Uterus (tissue), 2 donors: ENCODE measurements around the gene DENND2A.

Experiments used
- CTCF ChIP-seq, 4 experiments: fragments of 200-600 bp in 2 of 4; fragments of 450-650 bp in 2 of 4; sonication (generic) in 2 of 4; IDR thresholded peaks; one replicate each; pipeline ENCODE4 v1.5.1; 2016 to 2019; ENCODE audit warnings: antibody characterized with exemption in 4 of 4, mild to moderate bottlenecking in 2 of 4, moderate library complexity in 1 of 4
- POLR2A ChIP-seq, 2 donors: fragments of 450-650 bp; IDR thresholded peaks; one replicate each; pipeline ENCODE4 v1.6.1; 2016; ENCODE audit warnings: antibody characterized with exemption in 2 of 2, mild to moderate bottlenecking in 1 of 2, moderate library complexity in 1 of 2

DNA sequence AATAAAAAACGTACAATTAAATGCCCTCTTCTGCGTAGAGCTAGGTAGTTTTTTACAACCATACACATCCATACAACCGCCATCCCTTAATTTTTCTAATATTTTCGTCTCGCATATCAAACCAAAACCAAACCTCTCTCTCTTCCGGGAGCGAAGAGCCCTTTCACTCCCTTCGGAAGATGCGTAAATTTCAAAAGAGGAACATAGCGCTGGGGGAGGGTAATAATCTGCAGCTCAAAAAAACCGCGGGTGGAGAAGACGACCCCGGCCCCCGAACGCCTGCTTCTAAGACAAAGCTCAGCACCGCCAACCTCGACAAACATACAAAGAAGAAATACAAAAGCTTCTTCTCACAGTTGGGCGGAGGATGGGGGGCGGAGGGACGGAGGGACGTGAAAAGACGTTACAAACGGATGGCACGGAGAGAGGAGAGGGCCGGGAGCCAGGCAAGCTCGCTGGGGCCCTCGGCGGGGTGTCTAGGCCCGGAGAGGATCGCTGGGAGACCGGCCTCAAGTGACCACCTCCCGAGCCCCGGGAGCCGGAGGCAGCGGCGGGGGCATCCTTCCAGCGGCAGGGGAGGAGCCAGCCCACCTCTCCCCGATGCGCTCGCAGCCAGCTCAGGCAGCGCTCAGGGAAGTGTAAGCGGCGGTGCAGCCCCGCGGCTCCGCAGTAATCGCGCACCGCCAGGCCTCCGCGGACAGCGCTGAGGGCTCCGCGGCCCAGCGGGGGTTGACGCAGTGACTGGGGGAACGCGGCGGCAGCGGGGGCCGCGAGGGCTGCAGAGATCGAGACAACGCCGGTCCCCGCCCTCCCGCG is 162.2 kb downstream of the DENND2A start:
- TF ChIP-seq CTCF (IDR thresholded peaks at IDR 0.05) (no peak), POLR2A (IDR thresholded peaks at IDR 0.05) (no peak)
